DND-41 (cell line): ENCODE measurements around the gene ENPEP.
A peak's percentile ranks its signal among the peaks of the same experiment; 100 is the strongest.

Experiments used
- ATAC-seq: fragments of 200-7000 bp; cut with Tn5 transposase; 3 replicates; pipeline ENCODE4 v1.9.1; 2021; ENCODE audit warnings: low read depth; ENCODE audit not compliant: insufficient read depth
- DNase-seq: peaks from one replicate; pipeline ENCODE4 v3.0.0-alpha.2; 2020
- H2AFZ ChIP-seq: 2 replicates; pipeline ENCODE4 v1.6.0; 2012; ENCODE audit warnings: low read depth, low read length
- H3K27ac ChIP-seq: 2 replicates; pipeline ENCODE4 v1.5.1; 2012; ENCODE audit warnings: low read length, inconsistent platforms
- H3K27me3 ChIP-seq: fragments of 200-600 bp; sonication (generic); 2 replicates; pipeline ENCODE4 v1.6.0; 2012; ENCODE audit warnings: low read length, mild to moderate bottlenecking, inconsistent platforms; ENCODE audit not compliant: insufficient read depth, poor library complexity
- H3K36me3 ChIP-seq: 2 replicates; pipeline ENCODE4 v1.5.1; 2012; ENCODE audit warnings: low read length, inconsistent platforms; ENCODE audit not compliant: insufficient read depth
- H3K4me1 ChIP-seq: 2 replicates; pipeline ENCODE4 v1.5.1; 2012; ENCODE audit warnings: mild to moderate bottlenecking, low read length; ENCODE audit not compliant: insufficient read depth
- H3K4me2 ChIP-seq: 2 replicates; pipeline ENCODE4 v1.6.0; 2012; ENCODE audit warnings: mild to moderate bottlenecking, moderate library complexity, low read length, inconsistent platforms; ENCODE audit not compliant: insufficient read depth
- H3K4me3 ChIP-seq, 2 experiments: fragments of 200-600 bp in 1 of 2; shearing (Covaris generic) in 1 of 2; 2 replicates each; pipeline ENCODE4 v1.5.1; 2012 to 2016; ENCODE audit warnings: inconsistent platforms in 2 of 2, low read length in 2 of 2, mild to moderate bottlenecking in 2 of 2, low read depth in 1 of 2, moderate library complexity in 1 of 2
- H3K79me2 ChIP-seq: 2 replicates; pipeline ENCODE4 v1.6.0; 2012; ENCODE audit warnings: low read length, inconsistent platforms; ENCODE audit not compliant: insufficient read depth
- H3K9ac ChIP-seq: 2 replicates; pipeline ENCODE4 v1.6.0; 2012; ENCODE audit warnings: low read depth, mild to moderate bottlenecking, inconsistent platforms, low read length, moderate library complexity
- H3K9me3 ChIP-seq: 2 replicates; pipeline ENCODE4 v1.5.1; 2012; ENCODE audit warnings: low read length, moderate library complexity, mild to moderate bottlenecking, inconsistent platforms; ENCODE audit not compliant: insufficient read depth, severe bottlenecking
- H4K20me1 ChIP-seq: 2 replicates; pipeline ENCODE4 v1.6.0; 2012; ENCODE audit warnings: low read length; ENCODE audit not compliant: insufficient read depth
- CTCF ChIP-seq: IDR thresholded peaks from 2 replicates; pipeline ENCODE4 v1.5.1; 2012; ENCODE audit warnings: borderline replicate concordance, low read length, moderate library complexity, mild to moderate bottlenecking; ENCODE audit not compliant: poor library complexity, severe bottlenecking; ENCODE audit errors: extremely low read depth
- EZH2 ChIP-seq: IDR thresholded peaks from 3 replicates; pipeline ENCODE4 v1.6.1; 2012; ENCODE audit warnings: borderline replicate concordance, low read depth, mild to moderate bottlenecking, moderate library complexity, low read length, inconsistent platforms; ENCODE audit not compliant: severe bottlenecking

The ENPEP gene

DNA sequence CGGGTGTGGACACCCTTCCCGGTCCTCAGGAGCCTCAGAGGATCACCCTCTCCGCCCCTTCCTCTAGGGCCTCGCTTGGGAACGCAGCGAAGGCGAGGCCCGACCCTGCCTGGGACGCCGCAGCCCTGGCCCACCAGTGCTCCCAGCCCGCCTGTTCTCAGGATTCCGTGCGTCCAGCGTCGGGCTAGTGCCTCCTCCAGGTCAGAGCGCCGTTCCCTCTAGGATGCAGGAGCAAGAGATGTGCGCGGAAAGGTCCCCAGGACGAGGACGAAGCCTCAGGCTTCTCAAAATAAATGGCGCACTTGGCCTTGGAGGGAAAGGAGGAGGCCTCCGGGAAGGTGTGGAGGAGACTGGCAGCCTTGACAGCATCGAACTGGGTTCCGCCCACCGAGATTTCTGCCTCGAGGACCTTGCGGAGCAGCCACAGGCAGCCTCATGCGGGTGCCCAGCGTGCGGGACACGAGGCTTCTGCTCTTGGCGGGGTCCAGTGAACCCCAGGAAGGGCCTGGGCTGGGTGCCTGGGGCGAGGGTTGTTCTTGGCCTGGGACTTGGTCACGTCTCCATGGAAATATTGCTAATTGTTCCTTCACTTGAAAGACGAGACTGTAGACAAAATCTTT, 111.8 kb downstream of the ENPEP start:
- DNase-seq (no peak), ATAC-seq (no peak)
- H4K20me1 ChIP-seq = no peaks in the 10 kb centered on the region
- H3K9me3 ChIP-seq = no peaks in the 10 kb centered on the region
- H3K4me3 ChIP-seq = no peak overlapping the region
- H3K79me2 ChIP-seq = no peaks in the 10 kb centered on the region
- H3K9ac ChIP-seq = no peak overlapping the region
- H3K4me1 ChIP-seq = peaks cover 4% of the 10 kb centered on the region
- H3K27ac ChIP-seq = no peak overlapping the region
- no peak overlapping the region for H2AFZ ChIP-seq
- H3K27me3 ChIP-seq = no peaks in the 10 kb centered on the region
- no peaks in the 10 kb centered on the region for H3K36me3 ChIP-seq
- no peak for TF ChIP-seq CTCF
- no peak for TF ChIP-seq EZH2
- no peak overlapping the region for H3K4me2 ChIP-seq

DNA sequence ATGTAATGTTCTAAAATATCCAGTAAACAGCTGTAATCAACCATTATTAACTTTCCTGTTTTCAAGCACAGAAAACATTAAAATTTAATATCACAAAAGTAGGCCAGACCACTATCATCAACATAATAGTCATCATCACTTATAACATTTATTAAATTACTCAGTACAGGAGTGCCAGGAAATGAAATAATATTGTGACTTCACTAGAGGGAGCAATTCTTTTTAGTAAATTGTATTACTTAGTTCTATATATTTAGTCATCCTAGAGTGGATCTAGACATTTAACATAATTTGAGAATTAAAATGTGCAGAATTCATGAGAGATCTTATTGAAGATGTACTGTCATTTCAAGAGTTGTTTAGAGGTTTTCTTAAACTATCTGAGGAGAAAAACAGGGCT, 113.3 kb downstream of the ENPEP start:
- H3K27me3 ChIP-seq = no peaks in the 10 kb centered on the region
- peak; percentile 66 for ATAC-seq
- H3K4me2 ChIP-seq = no peak overlapping the region
- no peak overlapping the region for H3K27ac ChIP-seq
- no peak overlapping the region for H3K4me3 ChIP-seq
- H2AFZ ChIP-seq = no peak overlapping the region
- no peaks in the 10 kb centered on the region for H3K36me3 ChIP-seq
- H3K4me1 ChIP-seq = peaks cover 4% of the 10 kb centered on the region
- H3K79me2 ChIP-seq = no peaks in the 10 kb centered on the region
- DNase-seq = no peak
- TF ChIP-seq CTCF (peak; percentile 37), EZH2 (no peak)
- no peaks in the 10 kb centered on the region for H4K20me1 ChIP-seq
- no peaks in the 10 kb centered on the region for H3K9me3 ChIP-seq
- H3K9ac ChIP-seq = no peak overlapping the region

- no peak overlapping the region for H3K27ac ChIP-seq
- H3K9ac ChIP-seq = no peak overlapping the region
- no peaks in the 10 kb centered on the region for H4K20me1 ChIP-seq
- H3K4me3 ChIP-seq = no peak overlapping the region
- ATAC-seq = no peak
- no peaks in the 10 kb centered on the region for H3K79me2 ChIP-seq
- H3K36me3 ChIP-seq = no peaks in the 10 kb centered on the region
- peaks cover 10% of the 10 kb centered on the region for H3K9me3 ChIP-seq
- no peak for DNase-seq
- H2AFZ ChIP-seq = no peak overlapping the region
- H3K4me1 ChIP-seq = no peaks in the 10 kb centered on the region
- no peak overlapping the region for H3K4me2 ChIP-seq
- TF ChIP-seq EZH2 (no peak), CTCF (no peak)
- H3K27me3 ChIP-seq = no peaks in the 10 kb centered on the region
Observed at GRCh38 chr4:110595583-110595982, 119.6 kb downstream of the ENPEP start.
